K562 (cell line): ENCODE data around the gene ZCWPW1. TPM values are rescaled to one million over a fixed set of nuclear protein-coding genes. Genes with fewer than 3 reads are reported as not detected.

Source experiments
- ATAC-seq: fragments of 200-7000 bp; cut with Tn5 transposase; 3 replicates; pipeline ENCODE4 v1.9.1; 2020; ENCODE audit warnings: moderate library complexity
- BruUV-seq: library from RNA; stranded (reverse); fragments of 400-500 nt; replicated peaks from 2 replicates; lab custom pipeline; 2021; lab: Mats Ljungman, UMichigan
- CTCF ChIA-PET: fragments of 300-600 bp; formaldehyde crosslinking; extraction: SDS; loops from one replicate; lab custom pipeline; 2021; ENCODE audit warnings: low intra/inter-chr PET ratio; lab: Yijun Ruan, JAX
- POLR2A ChIA-PET: fragments of 300-600, 350-650 bp; sonication (Branson Sonifier 250); formaldehyde crosslinking; extraction: SDS; loops from one replicate; lab custom pipeline; 2021; ENCODE audit warnings: antibody characterized with exemption, inconsistent platforms; lab: Yijun Ruan, JAX
- DNase-seq, 4 experiments: peaks; one replicate each; pipeline versions ENCODE4 v3.0.0 to v3.0.0-alpha.2; 2011 to 2018; ENCODE audit warnings: low spot score in 3 of 4, mixed read lengths in 3 of 4; ENCODE audit errors: extremely low read depth in 1 of 4
- FAIRE-seq: peaks from 2 replicates; lab custom pipeline; 2011; peaks lifted over from hg19 to GRCh38; lab: Jason Lieb, UNC
- H2AFZ ChIP-seq: 2 replicates; pipeline ENCODE4 v1.6.0; 2011; ENCODE audit warnings: low read depth, low read length, control low read depth, inconsistent platforms
- H3K27ac ChIP-seq: fragments of 200-600 bp; 3 replicates; pipeline ENCODE4 v1.8.0; 2011; ENCODE audit warnings: low read depth, mild to moderate bottlenecking, control low read depth, inconsistent platforms, low read length, moderate library complexity, mixed read lengths; ENCODE audit errors: extremely low read depth
- H3K27me3 ChIP-seq, 2 experiments: fragments of 300-600 bp in 1 of 2; 2 replicates in 1 of 2; 3 replicates in 1 of 2; pipeline versions ENCODE4 v1.6.0 to v1.8.0; 2011; ENCODE audit warnings: inconsistent platforms in 2 of 2, low read length in 2 of 2, mild to moderate bottlenecking in 1 of 2, mixed read lengths in 1 of 2, moderate library complexity in 1 of 2; ENCODE audit not compliant: control insufficient read depth in 2 of 2, insufficient read depth in 2 of 2
- H3K36me3 ChIP-seq: fragments of 300-600 bp; 3 replicates; pipeline ENCODE4 v1.8.0; 2011; ENCODE audit warnings: mild to moderate bottlenecking, low read length, inconsistent platforms; ENCODE audit not compliant: control insufficient read depth, insufficient read depth
- H3K4me1 ChIP-seq, 2 experiments: fragments of 200-600 bp in 1 of 2; replicated peaks in 1 of 2; 2 replicates in 1 of 2; 3 replicates in 1 of 2; pipeline versions ENCODE4 v1.5.1 to v1.8.0; 2011; ENCODE audit warnings: inconsistent platforms in 2 of 2, low read length in 2 of 2, mild to moderate bottlenecking in 1 of 2, mixed read lengths in 1 of 2, moderate library complexity in 1 of 2; ENCODE audit not compliant: control insufficient read depth in 2 of 2, insufficient read depth in 2 of 2
- H3K4me2 ChIP-seq: 2 replicates; pipeline ENCODE4 v1.6.1; 2011; ENCODE audit warnings: low read length, control low read depth, inconsistent platforms, mixed read lengths; ENCODE audit not compliant: insufficient read depth
- H3K4me3 ChIP-seq: fragments of 200-600 bp; sonication (generic), shearing (Covaris generic); 2 replicates; pipeline ENCODE4 v1.5.1; 2016; ENCODE audit warnings: control low read depth, inconsistent platforms
- H3K79me2 ChIP-seq: fragments of 200-600 bp; 3 replicates; pipeline ENCODE4 v1.8.0; 2011; ENCODE audit warnings: low read length, inconsistent platforms; ENCODE audit not compliant: control insufficient read depth, insufficient read depth
- H3K9ac ChIP-seq, 2 experiments: 2 replicates each; pipeline versions ENCODE4 v1.6.0 to v1.6.1; 2011; ENCODE audit warnings: low read depth in 2 of 2, low read length in 2 of 2, control low read depth in 1 of 2, inconsistent platforms in 1 of 2, mild to moderate bottlenecking in 1 of 2, mixed read lengths in 1 of 2; ENCODE audit not compliant: insufficient read depth in 1 of 2
- H3K9me1 ChIP-seq: one replicate; pipeline ENCODE4 v1.6.0; 2011; ENCODE audit warnings: inconsistent platforms, mild to moderate bottlenecking, low read length, moderate library complexity; ENCODE audit not compliant: control insufficient read depth, insufficient read depth
- H3K9me3 ChIP-seq: replicated peaks from 2 replicates; pipeline ENCODE4 v1.5.1; 2011; ENCODE audit warnings: low read depth, low read length, inconsistent platforms; ENCODE audit not compliant: control insufficient read depth, insufficient read depth
- H4K20me1 ChIP-seq: replicated peaks from 2 replicates; pipeline ENCODE4 v1.6.1; 2011; ENCODE audit warnings: low read length, inconsistent platforms, mixed read lengths; ENCODE audit not compliant: control insufficient read depth, insufficient read depth
- HNRNPH1 ChIP-seq: fragments of 200-400 bp; formaldehyde crosslinking; optimal IDR thresholded peaks from 2 replicates; pipeline ENCODE3; 2017; ENCODE audit warnings: low read depth, mild to moderate bottlenecking, low read length, moderate library complexity
- POLR2G ChIP-seq: fragments of 200-400 bp; formaldehyde crosslinking; IDR thresholded peaks from 2 replicates; pipeline ENCODE4 v1.6.1; 2017; ENCODE audit warnings: low read depth, mild to moderate bottlenecking, antibody characterized with exemption, low read length, moderate library complexity
- RBFOX2 ChIP-seq: fragments of 200-400 bp; formaldehyde crosslinking; IDR thresholded peaks from 2 replicates; pipeline ENCODE4 v1.6.1; 2017; ENCODE audit warnings: low read depth, mild to moderate bottlenecking, low read length, moderate library complexity
- WGBS: fragments of 100-300 bp; shearing (Covaris generic); methylation state at CpG from one replicate; pipeline ENCODE4 v1.1.6; 2016; ENCODE audit warnings: low coverage, mixed read lengths; ENCODE audit not compliant: insufficient coverage; ENCODE audit errors: missing lambda C conversion rate; 5-methylcytosine and 5-hydroxymethylcytosine counted together
- in situ Hi-C: fragments of 300-500 bp; cut with MboI; formaldehyde crosslinking; loops from 4 replicates; pipeline ENCODE4 v1.15.0; 2018; ENCODE audit warnings: inconsistent platforms, mixed read lengths
- intact Hi-C: fragments of 100-400 bp; cut with micrococcal nuclease; formaldehyde crosslinking; loops from 2 replicates; pipeline ENCODE4 v1.14.2; 2022
- polyA plus RNA-seq, 8 experiments: library from polyadenylated mRNA; depleted of rRNA in 4 of 8; stranded (reverse) in 5 of 8; unstranded in 3 of 8; fragments of >200 nt; fragmentation: Nextera tagmentation in 2 of 8; fragmentation: Illumina TruSeq in 1 of 8; extraction: Ambion mirVana in 2 of 8; extraction: Trizol in 1 of 8; gene quantifications; 2 replicates each; pipeline versions ENCODE4 v1.2.1 to v1.2.3, GENCODE V29; 2011 to 2014; ENCODE audit warnings: inconsistent platforms in 1 of 8, missing spikeins in 1 of 8
- total RNA-seq, 7 experiments: library from RNA; depleted of rRNA in 6 of 7; stranded (reverse); fragments of >200 nt in 6 of 7; fragmentation: Illumina TruSeq in 2 of 7; extraction: Trizol in 2 of 7; gene quantifications; 2 replicates each; pipeline versions ENCODE4 v1.2.1 to v1.2.3, GENCODE V29; 2011 to 2021; ENCODE audit warnings: low replicate concordance in 1 of 7
- TF ChIP-seq, protein P1 (sequence below), 2 experiments: fragments of 450-650 bp in 1 of 2; IDR thresholded peaks; 2 replicates each; pipeline ENCODE4 v1.6.1; 2011 to 2017; ENCODE audit warnings: low read depth in 2 of 2, antibody characterized with exemption in 1 of 2, borderline replicate concordance in 1 of 2, low read length in 1 of 2, mild to moderate bottlenecking in 1 of 2, mixed read lengths in 1 of 2; ENCODE audit not compliant: control insufficient read depth in 1 of 2
- TF ChIP-seq, protein P2 (sequence below): fragments of 250-450 bp; sonication (Bioruptor Pico); IDR thresholded peaks from 2 replicates; pipeline ENCODE4 v1.8.0; 2021; ENCODE audit warnings: mild to moderate bottlenecking, moderate library complexity

ZCWPW1 gene
- total and polyA plus RNA-seq, 9 of the 15 experiments (the other 6 are each of a cell fraction or from before 2014, with no cell fraction given) = 0.18 to 1.7 (median 1.2) TPM

DNA sequence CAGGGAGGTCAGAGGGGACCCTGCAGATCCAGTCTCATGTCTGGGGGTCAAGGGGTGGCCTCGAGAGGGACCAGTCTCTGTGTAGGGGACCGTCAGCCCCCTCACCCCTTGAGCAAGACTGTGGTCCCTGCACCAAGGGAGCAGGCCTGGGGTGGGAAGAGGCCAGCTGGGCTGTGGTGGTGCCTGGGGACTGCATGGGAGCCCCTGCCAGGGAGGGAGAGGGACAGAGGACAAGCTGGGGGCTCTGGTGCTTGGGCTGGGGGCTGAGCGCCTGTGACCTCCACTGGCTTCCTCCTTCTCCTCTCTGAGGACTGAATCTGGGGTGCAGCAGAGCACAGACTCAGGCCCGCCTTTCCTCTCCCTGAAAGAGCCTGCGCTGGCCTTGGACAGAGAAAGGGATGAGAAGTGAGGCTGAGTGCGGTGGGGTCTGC, 71.4 kb downstream of the ZCWPW1 start:
- ATAC-seq (no peak), FAIRE-seq (no peak), DNase-seq (no peak)
- Histone ChIP-seq H3K27ac (no peak overlapping the region), H2AFZ (no peak overlapping the region), H3K9me1 (no peaks in the 10 kb centered on the region), H3K79me2 (no peaks in the 10 kb centered on the region), H3K9me3 (no peaks in the 10 kb centered on the region), H3K4me2 (no peak overlapping the region), H3K9ac (no peak overlapping the region), H3K27me3 (no peaks in the 10 kb centered on the region), H3K4me3 (no peak overlapping the region), H3K4me1 (peaks cover 0 to 9% of the 10 kb centered on the region in 2 experiments; a peak in 1 of 5 replicates), H4K20me1 (peaks cover 6% of the 10 kb centered on the region; the same call in 1 of the 2 replicates), H3K36me3 (peaks cover 98% of the 10 kb centered on the region)
- CTCF ChIA-PET = no interaction called here
- POLR2A ChIA-PET = interaction anchor here (0.8 to 1.2 kb wide), 2 partner anchors 10 to 72 kb away, joined by 3 to 4 read pairs; partner anchors contain the start of gene MEPCE
- WGBS = 88% methylated on average over 4 of the region's 6 CpGs
- in situ Hi-C loops (no loop called here), intact Hi-C loops (no loop called here)
- peak; percentile 67 for TF ChIP-seq POLR2G
- TF ChIP-seq, protein P1, sequence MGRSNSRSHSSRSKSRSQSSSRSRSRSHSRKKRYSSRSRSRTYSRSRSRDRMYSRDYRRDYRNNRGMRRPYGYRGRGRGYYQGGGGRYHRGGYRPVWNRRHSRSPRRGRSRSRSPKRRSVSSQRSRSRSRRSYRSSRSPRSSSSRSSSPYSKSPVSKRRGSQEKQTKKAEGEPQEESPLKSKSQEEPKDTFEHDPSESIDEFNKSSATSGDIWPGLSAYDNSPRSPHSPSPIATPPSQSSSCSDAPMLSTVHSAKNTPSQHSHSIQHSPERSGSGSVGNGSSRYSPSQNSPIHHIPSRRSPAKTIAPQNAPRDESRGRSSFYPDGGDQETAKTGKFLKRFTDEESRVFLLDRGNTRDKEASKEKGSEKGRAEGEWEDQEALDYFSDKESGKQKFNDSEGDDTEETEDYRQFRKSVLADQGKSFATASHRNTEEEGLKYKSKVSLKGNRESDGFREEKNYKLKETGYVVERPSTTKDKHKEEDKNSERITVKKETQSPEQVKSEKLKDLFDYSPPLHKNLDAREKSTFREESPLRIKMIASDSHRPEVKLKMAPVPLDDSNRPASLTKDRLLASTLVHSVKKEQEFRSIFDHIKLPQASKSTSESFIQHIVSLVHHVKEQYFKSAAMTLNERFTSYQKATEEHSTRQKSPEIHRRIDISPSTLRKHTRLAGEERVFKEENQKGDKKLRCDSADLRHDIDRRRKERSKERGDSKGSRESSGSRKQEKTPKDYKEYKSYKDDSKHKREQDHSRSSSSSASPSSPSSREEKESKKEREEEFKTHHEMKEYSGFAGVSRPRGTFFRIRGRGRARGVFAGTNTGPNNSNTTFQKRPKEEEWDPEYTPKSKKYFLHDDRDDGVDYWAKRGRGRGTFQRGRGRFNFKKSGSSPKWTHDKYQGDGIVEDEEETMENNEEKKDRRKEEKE (IDR thresholded peaks at IDR 0.05; ENCODE audit: borderline replicate concordance in 1 of 2, control insufficient read depth in 1 of 2, low read depth in 2 of 2, low read length in 1 of 2) = no peak
- TF ChIP-seq, protein P2, sequence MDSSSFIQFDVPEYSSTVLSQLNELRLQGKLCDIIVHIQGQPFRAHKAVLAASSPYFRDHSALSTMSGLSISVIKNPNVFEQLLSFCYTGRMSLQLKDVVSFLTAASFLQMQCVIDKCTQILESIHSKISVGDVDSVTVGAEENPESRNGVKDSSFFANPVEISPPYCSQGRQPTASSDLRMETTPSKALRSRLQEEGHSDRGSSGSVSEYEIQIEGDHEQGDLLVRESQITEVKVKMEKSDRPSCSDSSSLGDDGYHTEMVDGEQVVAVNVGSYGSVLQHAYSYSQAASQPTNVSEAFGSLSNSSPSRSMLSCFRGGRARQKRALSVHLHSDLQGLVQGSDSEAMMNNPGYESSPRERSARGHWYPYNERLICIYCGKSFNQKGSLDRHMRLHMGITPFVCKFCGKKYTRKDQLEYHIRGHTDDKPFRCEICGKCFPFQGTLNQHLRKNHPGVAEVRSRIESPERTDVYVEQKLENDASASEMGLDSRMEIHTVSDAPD (CRISPR knock-in tag) = no peak
- no peak for TF ChIP-seq HNRNPH1
- TF ChIP-seq RBFOX2 = peak; percentile 50; the same call in 1 of the 2 replicates
- no TSS peak for BruUV-seq
